ENCODE measurements around the gene TSPYL1. TPM values are rescaled to one million over a fixed set of nuclear protein-coding genes. Genes with fewer than 3 reads are reported as not detected.

Gene TSPYL1
- total RNA-seq, 3 donors from 2014 or later, result 55.4 to 81.8 (median 63.8) TPM

DNA sequence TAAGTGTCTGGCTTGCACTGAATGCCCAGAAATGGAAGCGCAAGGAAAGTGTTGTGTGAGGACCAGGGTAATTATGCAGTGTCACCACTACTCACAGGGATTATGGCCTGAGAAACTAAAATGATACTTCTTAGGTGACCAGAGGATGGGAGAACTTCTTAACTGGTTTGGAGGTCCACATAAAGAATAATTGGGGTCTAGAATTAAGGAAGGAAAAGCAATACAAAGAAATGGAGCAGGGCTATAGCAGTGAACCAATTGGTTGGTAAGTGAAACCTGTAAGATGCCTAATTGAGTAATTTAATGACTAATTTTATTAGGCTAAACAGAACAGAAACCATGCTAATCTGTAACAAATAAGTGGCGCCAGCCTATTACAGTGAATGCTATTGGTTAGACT, 31.2 kb downstream of the TSPYL1 start:
- Histone ChIP-seq H3K4me3 (no peak overlapping the region), H3K4me1 (peaks cover 0 to 20% of the 10 kb centered on the region in 2 donors), H3K27ac (no peak overlapping the region), H3K36me3 (no peaks in the 10 kb centered on the region), H3K27me3 (no peaks in the 10 kb centered on the region), H3K9me3 (no peaks in the 10 kb centered on the region)
- no peak for DNase-seq (ENCODE audit: low spot score in 2 of 2)
- no peak for TF ChIP-seq POLR2A (IDR thresholded peaks at IDR 0.05)
- no peak for TF ChIP-seq POLR2AphosphoS5 (IDR thresholded peaks at IDR 0.05)
- no peak for TF ChIP-seq CTCF (IDR thresholded peaks at IDR 0.05)
- intact Hi-C loops (cut with DNase I; ENCODE audit: low total_unique reads), result no loop called here

- TF ChIP-seq POLR2AphosphoS5 (IDR thresholded peaks at IDR 0.05) (no peak), POLR2A (IDR thresholded peaks at IDR 0.05) (no peak)
- intact Hi-C loops (cut with DNase I; ENCODE audit: low total_unique reads), result no loop called here
- Histone ChIP-seq H3K27ac (no peak overlapping the region), H3K27me3 (no peaks in the 10 kb centered on the region), H3K4me1 (peaks cover 0 to 14% of the 10 kb centered on the region in 2 donors), H3K36me3 (no peaks in the 10 kb centered on the region), H3K4me3 (no peak overlapping the region), H3K9me3 (no peaks in the 10 kb centered on the region)
- DNase-seq (ENCODE audit: low spot score in 2 of 2), result no peak
These were observed 32.4 kb downstream of the TSPYL1 start for GRCh38 chr6:116247285-116247684.

DNA sequence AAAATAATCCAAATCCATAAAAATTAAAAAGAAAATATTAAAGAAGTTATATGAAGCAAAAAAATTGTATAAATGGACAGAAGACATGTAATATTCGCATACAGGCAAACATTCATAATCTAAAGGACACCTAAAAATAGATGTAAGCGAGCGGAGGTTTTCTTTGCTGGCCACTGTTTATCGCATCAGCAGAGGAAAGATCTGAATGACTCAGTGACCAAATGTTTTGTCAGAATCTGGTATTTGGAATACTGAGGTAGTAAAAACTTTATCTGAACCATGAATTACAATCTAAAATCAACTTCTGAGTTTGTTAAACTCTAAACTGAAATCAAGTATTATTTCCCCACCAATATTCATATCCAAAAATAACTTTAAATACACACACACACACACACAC, 33.6 kb downstream of the TSPYL1 start:
- no peak for TF ChIP-seq POLR2A (IDR thresholded peaks at IDR 0.05)
- TF ChIP-seq CTCF (IDR thresholded peaks at IDR 0.05), result no peak
- no peak for TF ChIP-seq POLR2AphosphoS5 (IDR thresholded peaks at IDR 0.05)
- no peaks in the 10 kb centered on the region for H3K9me3 ChIP-seq
- intact Hi-C loops (cut with DNase I; ENCODE audit: low total_unique reads), result no loop called here
- H3K27ac ChIP-seq, result no peak overlapping the region
- H3K4me3 ChIP-seq, result no peak overlapping the region
- no peaks in the 10 kb centered on the region for H3K27me3 ChIP-seq
- no peaks in the 10 kb centered on the region for H3K36me3 ChIP-seq
- peaks cover 0 to 6% of the 10 kb centered on the region in 2 donors for H3K4me1 ChIP-seq
- DNase-seq (ENCODE audit: low spot score in 2 of 2), result no peak

DNA sequence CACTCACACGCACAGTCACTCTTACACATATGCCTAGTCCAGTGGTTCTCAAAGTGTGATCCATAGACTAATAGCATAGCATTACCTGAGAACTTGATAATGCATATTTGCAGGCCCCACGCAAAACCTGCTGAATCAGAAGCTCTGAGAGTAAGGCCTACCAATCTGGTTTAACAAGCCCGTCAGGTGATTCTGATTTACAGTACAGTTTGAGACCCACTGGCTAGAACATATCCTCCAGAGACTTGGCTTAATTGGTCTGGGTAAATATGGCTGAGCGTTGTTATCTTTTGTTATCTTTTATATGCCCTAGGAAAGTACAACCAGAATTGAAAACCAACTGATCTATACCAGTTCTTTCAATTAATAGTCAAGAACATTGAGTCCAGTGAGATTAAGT, 35.4 kb downstream of the TSPYL1 start:
- no peaks in the 10 kb centered on the region for H3K27me3 ChIP-seq
- no peaks in the 10 kb centered on the region for H3K36me3 ChIP-seq
- no peak overlapping the region for H3K27ac ChIP-seq
- intact Hi-C loops (cut with DNase I; ENCODE audit: low total_unique reads), result no loop called here
- H3K9me3 ChIP-seq, result no peaks in the 10 kb centered on the region
- DNase-seq (ENCODE audit: low spot score in 2 of 2), result no peak
- H3K4me3 ChIP-seq, result no peak overlapping the region
- TF ChIP-seq POLR2A (IDR thresholded peaks at IDR 0.05), result no peak
- no peak for TF ChIP-seq CTCF (IDR thresholded peaks at IDR 0.05)
- TF ChIP-seq POLR2AphosphoS5 (IDR thresholded peaks at IDR 0.05), result no peak
- no peaks in the 10 kb centered on the region for H3K4me1 ChIP-seq

DNA sequence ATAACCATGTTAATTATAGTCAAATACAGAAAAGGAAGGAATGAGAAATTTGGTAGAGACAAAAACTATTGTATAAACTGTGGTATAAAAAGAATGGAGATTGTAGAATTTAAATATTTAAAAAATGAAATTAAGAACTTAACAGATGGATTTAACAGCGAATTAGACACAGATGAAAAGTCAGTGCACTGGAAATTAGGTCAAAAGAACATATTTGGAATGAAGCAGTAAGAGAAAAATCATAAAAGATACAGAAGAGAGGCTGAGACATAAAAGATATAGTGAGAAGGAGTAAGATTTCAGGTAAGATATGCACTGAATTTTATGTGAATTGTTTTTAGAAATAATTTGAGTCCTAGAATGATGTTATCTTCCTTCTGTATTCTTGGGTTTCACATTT, 39.9 kb downstream of the TSPYL1 start:
- H3K36me3 ChIP-seq, result no peaks in the 10 kb centered on the region
- H3K27ac ChIP-seq, result no peak overlapping the region
- H3K4me3 ChIP-seq, result no peak overlapping the region
- intact Hi-C loops (cut with DNase I; ENCODE audit: low total_unique reads), result no loop called here
- DNase-seq (ENCODE audit: low spot score in 2 of 2), result no peak
- TF ChIP-seq POLR2AphosphoS5 (IDR thresholded peaks at IDR 0.05) (no peak), POLR2A (IDR thresholded peaks at IDR 0.05) (no peak), CTCF (IDR thresholded peaks at IDR 0.05) (no peak)
- no peaks in the 10 kb centered on the region for H3K4me1 ChIP-seq
- H3K9me3 ChIP-seq, result no peaks in the 10 kb centered on the region
- no peaks in the 10 kb centered on the region for H3K27me3 ChIP-seq

- no peak overlapping the region for H3K4me3 ChIP-seq
- H3K27ac ChIP-seq, result no peak overlapping the region
- H3K4me1 ChIP-seq, result no peaks in the 10 kb centered on the region
- no peaks in the 10 kb centered on the region for H3K36me3 ChIP-seq
- no peak for DNase-seq (ENCODE audit: low spot score in 2 of 2)
- H3K9me3 ChIP-seq, result no peaks in the 10 kb centered on the region
- TF ChIP-seq POLR2AphosphoS5 (IDR thresholded peaks at IDR 0.05), result no peak
- H3K27me3 ChIP-seq, result no peaks in the 10 kb centered on the region
- intact Hi-C loops (cut with DNase I; ENCODE audit: low total_unique reads), result no loop called here
These were observed 40.5 kb downstream of the TSPYL1 start for GRCh38 chr6:116239256-116239655.

Data from breast epithelium (tissue), 4 donors.